Motor neuron (in vitro differentiated cells): ENCODE results near the gene CFAP99. TPM values are rescaled to one million over a fixed set of nuclear protein-coding genes. Genes with fewer than 3 reads are reported as not detected.
"Not testable (repeated sequence)": the region's sequence is repeated elsewhere in the genome, so short reads cannot be mapped to it uniquely, and the experiment has no call there.

Experiments used
- ATAC-seq, 8 experiments: fragments of 200-7000 bp; cut with Tn5 transposase; replicated peaks in 6 of 8; 2 replicates each; pipeline ENCODE4 v1.8.0; 2021; ENCODE audit warnings: mild to moderate bottlenecking in 8 of 8, moderate library complexity in 8 of 8
- H3K27ac ChIP-seq, 2 donors: fragments of 250-450 bp; sonication (Bioruptor Pico); 2 replicates each; pipeline ENCODE4 v1.9.0; 2021; ENCODE audit warnings: antibody characterized with exemption in 2 of 2, mild to moderate bottlenecking in 2 of 2, moderate library complexity in 1 of 2
- H3K4me1 ChIP-seq, 2 donors: fragments of 250-450 bp; sonication (Bioruptor Pico); replicated peaks in 1 of 2; 2 replicates each; pipeline ENCODE4 v1.6.1; 2021; ENCODE audit warnings: antibody characterized with exemption in 2 of 2, mild to moderate bottlenecking in 2 of 2, moderate library complexity in 1 of 2
- H3K4me3 ChIP-seq, 5 donors: fragments of 250-450 bp; sonication (Bioruptor Pico); 2 replicates each; pipeline ENCODE4 v1.9.0; 2021; ENCODE audit warnings: antibody characterized with exemption in 5 of 5, mild to moderate bottlenecking in 5 of 5, moderate library complexity in 4 of 5
- WGBS, 10 experiments: fragments of 450-650 bp; shearing (Covaris generic); methylation state at CpG; one replicate each; pipeline ENCODE4 v1.0.0; 2022; 5-methylcytosine and 5-hydroxymethylcytosine counted together
- in situ Hi-C, 9 experiments: fragments of 400-800 bp; cut with MboI; loops; one replicate each; pipeline ENCODE4 v1.15.0; 2021; ENCODE audit warnings: low sequenced_read_pairs in 9 of 9, low pct_unique_long_range_greater_than_20kb in 2 of 9; ENCODE audit not compliant: unreplicated experiment in 9 of 9
- total RNA-seq, 8 experiments: library from RNA; unstranded; fragments of 300-600 nt; gene quantifications; 2 replicates each; pipeline versions ENCODE4 v1.2.3 to v1.2.4, GENCODE V29; 2022

CFAP99 gene
- total RNA-seq, 8 experiments from 2014 or later: 0.05 to 9.1 (median 0.19) TPM

DNA sequence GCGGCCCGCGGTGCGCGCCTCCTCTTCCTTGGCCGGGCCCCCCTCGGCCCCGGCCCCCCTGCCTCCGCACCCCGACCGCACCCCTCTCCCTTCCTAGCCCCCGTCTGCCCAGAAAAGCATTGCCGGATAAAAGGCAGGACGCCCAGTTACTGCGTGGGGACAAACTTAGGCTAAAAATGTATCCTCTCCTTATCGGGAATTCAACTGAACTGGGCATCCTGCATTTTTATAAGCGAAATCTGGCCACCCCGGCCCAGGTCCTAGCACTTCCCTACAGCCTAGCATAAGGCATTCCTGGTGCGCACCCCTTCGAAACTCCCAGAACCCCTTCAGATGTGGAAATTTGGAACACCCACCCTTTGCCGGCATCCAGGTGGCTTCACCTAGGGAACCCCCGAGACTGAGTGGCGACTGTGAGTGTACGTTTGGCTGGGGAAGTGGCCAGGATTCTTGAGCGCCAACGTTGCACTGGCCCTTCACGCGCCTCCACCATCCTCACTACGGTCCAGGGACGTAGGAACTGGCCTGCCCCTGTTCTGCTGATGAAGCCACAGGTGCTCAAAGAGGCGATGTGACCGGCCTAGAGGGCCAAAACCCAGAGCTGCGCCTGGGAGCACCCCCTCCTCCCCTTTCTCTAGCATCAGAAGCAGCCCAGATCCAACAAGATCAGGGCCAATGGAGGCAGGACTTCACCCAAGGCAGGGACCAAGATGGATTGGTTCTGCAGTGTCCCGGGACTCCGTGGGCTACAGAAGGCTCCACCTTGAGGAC lies 44.4 kb downstream of the CFAP99 start:
- in situ Hi-C loops: no loop called here
- peak overlapping the region; percentile 44 to 55 (median 49) for H3K4me3 ChIP-seq
- ATAC-seq: no peak
- H3K27ac ChIP-seq: peak overlapping the region in 1 of 2 donors; percentile 60
- 0 to 96% (median 44%) methylated on average over 1 to 9 of the region's 35 CpGs; no CpG with 5 or more reads in 5 of the 10 experiments for WGBS, 10 experiments
- H3K4me1 ChIP-seq: peaks cover 12 to 18% of the 10 kb centered on the region in 2 donors

- no peak for ATAC-seq
- in situ Hi-C loops: no loop called here
- WGBS, 10 experiments: 80 to 100% (median 90%) methylated on average over 1 to 4 of the region's 6 CpGs; no CpG with 5 or more reads in 5 of the 10 experiments
- Histone ChIP-seq H3K4me1 (peaks cover 12 to 18% of the 10 kb centered on the region in 2 donors), H3K4me3 (no peak overlapping the region), H3K27ac (no peak overlapping the region)
Measured at GRCh38 chr4:2465032-2465431, 46.3 kb downstream of the CFAP99 start.

DNA sequence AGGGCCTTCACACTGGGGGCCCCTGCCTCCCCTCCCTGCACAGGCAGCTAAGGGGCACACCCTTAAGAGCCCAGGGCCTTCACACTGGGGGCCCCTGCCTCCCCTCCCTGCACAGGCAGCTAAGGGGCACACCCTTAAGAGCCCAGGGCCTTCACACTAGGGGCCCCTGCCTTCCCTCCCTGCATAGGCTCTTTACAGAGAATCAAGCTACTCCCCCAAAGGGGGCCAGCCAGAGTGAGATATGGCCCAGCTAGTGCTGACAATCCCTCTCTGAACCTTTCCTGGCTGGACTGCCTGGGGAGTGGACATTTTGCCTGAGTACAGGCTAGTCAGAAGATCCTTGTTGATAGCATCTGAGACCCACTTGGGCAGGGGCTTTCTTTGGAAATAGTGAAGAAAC lies 46.8 kb downstream of the CFAP99 start:
- ATAC-seq, H3K27ac ChIP-seq, H3K4me3 ChIP-seq, in situ Hi-C loops: not testable (repeated sequence)
- peaks cover 16 to 19% of the 10 kb centered on the region in 2 donors for H3K4me1 ChIP-seq

DNA sequence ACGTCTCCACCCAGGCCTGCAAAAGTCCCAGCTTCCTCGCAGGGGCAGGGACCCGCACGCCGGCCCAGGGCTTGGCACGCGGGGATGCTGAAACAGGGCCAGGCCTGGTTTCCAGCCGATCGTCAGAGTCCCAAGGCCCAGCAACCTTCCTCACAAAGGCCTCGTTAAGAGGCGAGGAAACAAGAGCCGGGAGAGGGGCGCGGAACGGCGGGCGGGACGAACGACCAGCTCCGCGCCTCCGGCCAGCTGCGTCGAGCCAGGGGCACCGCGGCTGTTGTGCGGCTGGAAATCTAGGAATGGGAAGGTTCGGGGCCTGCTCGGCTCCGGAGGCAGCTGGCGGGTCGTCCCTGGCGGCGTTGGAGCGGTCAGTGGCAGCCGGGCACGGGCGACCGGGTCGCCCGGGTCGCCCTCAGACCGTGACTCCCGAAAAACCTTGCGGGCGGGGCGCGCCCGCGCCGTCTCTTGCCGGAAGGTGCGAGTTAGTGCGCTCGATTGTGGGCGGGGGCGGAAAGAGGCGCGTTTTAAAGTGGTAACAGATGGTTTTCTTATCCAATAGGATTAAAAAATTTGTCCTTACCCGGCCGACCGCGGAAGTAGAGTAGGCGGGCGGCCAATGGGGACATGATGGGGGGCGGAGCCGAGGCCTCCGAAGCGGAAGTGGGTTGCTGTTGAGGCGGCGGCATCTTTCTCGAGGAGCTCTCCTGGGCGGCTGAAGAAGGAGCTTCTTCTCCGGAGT lies 49.9 kb downstream of the CFAP99 start, which contains the start of gene RNF4:
Gene RNF4 (plus strand): TSS at position 651 of the 736 bp plus-strand sequence. CDS start 21,388 bp downstream, outside the sequence.
- WGBS, 10 experiments: 0% methylated on average over 1 to 9 of the region's 74 CpGs; no CpG with 5 or more reads in 6 of the 10 experiments
- peak within 1 kb of the TSS; percentile 88 to 96 (median 89) for H3K4me3 ChIP-seq
- H3K27ac ChIP-seq: peak within 1 kb of the TSS; percentile 80 to 94
- peaks cover 12% of the 10 kb centered on the region in 2 donors for H3K4me1 ChIP-seq
- peak; percentile 84 to 95 (median 94) for ATAC-seq
- in situ Hi-C loops: no loop called here

GRCh38 chr4:2469192-2469984 lies 50.6 kb downstream of the CFAP99 start:
- WGBS, 10 experiments: 0 to 20% (median 0%) methylated on average over 1 to 33 of the region's 78 CpGs; no CpG with 5 or more reads in 4 of the 10 experiments

GRCh38 chr4:2470791-2471190 lies 52.0 kb downstream of the CFAP99 start:
- peak overlapping the region in 3 of 5 donors; percentile 88 to 90 (median 88) for H3K4me3 ChIP-seq
- no peak for ATAC-seq
- no peak overlapping the region for H3K27ac ChIP-seq
- peaks cover 12% of the 10 kb centered on the region in 2 donors for H3K4me1 ChIP-seq
- in situ Hi-C loops: no loop called here
- 72 to 100% (median 88%) methylated on average over 1 to 6 of the region's 7 CpGs; no CpG with 5 or more reads in 2 of the 10 experiments for WGBS, 10 experiments

More at GRCh38 chr4:2469192-2469984, 50.6 kb downstream of the CFAP99 start:
- ATAC-seq: peak; percentile 19 to 51 (median 48)
- H3K27ac ChIP-seq: peak overlapping the region; percentile 70 to 94
- in situ Hi-C loops: no loop called here
- H3K4me1 ChIP-seq: peaks cover 12% of the 10 kb centered on the region in 2 donors
- peak overlapping the region; percentile 88 to 96 (median 89) for H3K4me3 ChIP-seq

DNA sequence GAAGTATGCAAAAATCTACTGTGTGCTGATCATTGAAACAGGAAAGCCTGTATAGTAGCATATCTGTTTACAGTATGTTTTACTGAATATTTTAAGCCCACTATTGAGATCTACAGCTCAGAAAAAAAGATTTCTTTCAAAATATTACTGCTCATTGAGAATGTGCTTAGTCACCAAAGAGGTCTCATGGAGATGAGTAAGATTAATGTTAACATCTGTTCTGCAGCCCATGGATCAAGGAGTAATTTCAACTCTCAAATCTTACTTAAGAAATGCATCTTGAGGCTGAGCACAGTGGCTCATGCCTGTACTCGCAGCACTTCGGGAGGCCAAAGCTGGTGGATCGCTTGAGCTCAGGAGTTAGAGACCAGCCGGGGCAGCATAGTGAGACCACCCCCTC lies 53.4 kb downstream of the CFAP99 start:
- Histone ChIP-seq H3K4me1 (peaks cover 9 to 12% of the 10 kb centered on the region in 2 donors), H3K4me3 (no peak overlapping the region), H3K27ac (no peak overlapping the region)
- ATAC-seq: peak in 2 of 8 experiments; percentile 2 to 3
- in situ Hi-C loops: no loop called here
- 55 to 100% (median 96%) methylated on average over 2 to 4 of the region's 4 CpGs for WGBS, 10 experiments

- peak in 3 of 8 experiments; percentile 64 to 87 (median 65) for ATAC-seq
Measured at GRCh38 chr4:2478229-2478628, 59.5 kb downstream of the CFAP99 start.

DNA sequence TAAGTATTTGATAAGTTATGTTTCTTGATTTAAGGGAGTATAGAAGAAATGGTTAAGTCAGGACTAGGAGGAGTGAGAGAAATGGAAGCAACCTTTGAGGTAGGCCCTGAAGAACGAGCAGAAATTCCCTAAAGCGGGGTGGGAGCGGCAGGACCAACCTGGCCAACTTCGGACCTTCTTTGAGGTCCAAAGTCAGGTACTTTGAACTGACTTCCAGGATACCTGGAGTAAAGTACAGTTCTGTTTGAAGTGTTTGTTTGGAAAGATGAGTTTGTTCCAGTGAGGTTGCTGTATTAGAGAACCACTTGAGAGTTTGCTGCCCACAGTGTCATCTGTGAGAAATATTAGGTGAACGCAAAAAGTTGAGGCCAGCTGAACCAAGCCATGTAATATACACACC lies 61.9 kb downstream of the CFAP99 start:
- Histone ChIP-seq H3K4me1 (peaks cover 11 to 24% of the 10 kb centered on the region in 2 donors), H3K4me3 (no peak overlapping the region), H3K27ac (no peak overlapping the region)
- 73 to 100% (median 91%) methylated on average over 1 to 5 of the region's 5 CpGs; no CpG with 5 or more reads in 2 of the 10 experiments for WGBS, 10 experiments
- in situ Hi-C loops: no loop called here
- no peak for ATAC-seq

More at GRCh38 chr4:2478229-2478628, 59.5 kb downstream of the CFAP99 start:
- WGBS, 10 experiments: 0 to 58% (median 10%) methylated on average over 1 to 3 of the region's 3 CpGs; no CpG with 5 or more reads in 5 of the 10 experiments
- in situ Hi-C loops: no loop called here
- Histone ChIP-seq H3K4me1 (peaks cover 11 to 16% of the 10 kb centered on the region in 2 donors), H3K27ac (no peak overlapping the region), H3K4me3 (no peak overlapping the region)

GRCh38 chr4:2482192-2482591 lies 63.4 kb downstream of the CFAP99 start:
- H3K4me3 ChIP-seq: no peak overlapping the region
- in situ Hi-C loops: no loop called here
- WGBS, 10 experiments: 60 to 100% (median 100%) methylated on average over 1 to 2 of the region's 4 CpGs; no CpG with 5 or more reads in 7 of the 10 experiments
- peak overlapping the region in 1 of 2 donors; percentile 34 for H3K27ac ChIP-seq
- no peak for ATAC-seq
- H3K4me1 ChIP-seq: peaks cover 11 to 24% of the 10 kb centered on the region in 2 donors

GRCh38 chr4:2482693-2483092 lies 63.9 kb downstream of the CFAP99 start:
- Histone ChIP-seq H3K4me3 (no peak overlapping the region), H3K4me1 (peaks cover 11 to 24% of the 10 kb centered on the region in 2 donors), H3K27ac (peak overlapping the region in 1 of 2 donors; percentile 34)
- WGBS, 10 experiments: 40 to 100% (median 84%) methylated on average over 1 to 2 of the region's 3 CpGs; no CpG with 5 or more reads in 4 of the 10 experiments
- in situ Hi-C loops: no loop called here
- peak in 1 of 8 experiments; percentile 4 for ATAC-seq

DNA sequence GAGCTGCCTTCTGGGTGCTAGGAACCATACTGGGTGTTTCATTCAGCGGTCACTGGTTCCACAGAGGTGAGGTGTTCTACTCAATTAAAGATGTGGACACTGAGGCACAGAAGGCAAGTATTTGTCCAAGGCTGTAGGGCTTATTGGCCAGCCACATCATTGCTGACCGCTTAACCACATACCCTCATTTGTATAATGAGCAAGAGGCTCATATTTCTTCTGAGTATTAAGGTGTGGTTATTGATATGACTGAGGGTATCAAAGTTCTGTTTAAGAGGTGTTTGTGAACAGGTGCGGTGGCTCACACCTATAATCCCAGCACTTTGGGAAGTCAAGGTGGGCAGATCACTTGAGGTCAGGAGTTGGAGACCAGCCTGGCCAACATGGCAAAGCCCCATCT lies 64.5 kb downstream of the CFAP99 start:
- in situ Hi-C loops: no loop called here
- H3K27ac ChIP-seq: no peak overlapping the region
- ATAC-seq: no peak
- peaks cover 11 to 24% of the 10 kb centered on the region in 2 donors for H3K4me1 ChIP-seq
- H3K4me3 ChIP-seq: no peak overlapping the region
- 67 to 100% (median 100%) methylated on average over 1 to 2 of the region's 3 CpGs; no CpG with 5 or more reads in 7 of the 10 experiments for WGBS, 10 experiments
